Measurements from ENCODE around the gene BORCS5.

The BORCS5 gene

DNA sequence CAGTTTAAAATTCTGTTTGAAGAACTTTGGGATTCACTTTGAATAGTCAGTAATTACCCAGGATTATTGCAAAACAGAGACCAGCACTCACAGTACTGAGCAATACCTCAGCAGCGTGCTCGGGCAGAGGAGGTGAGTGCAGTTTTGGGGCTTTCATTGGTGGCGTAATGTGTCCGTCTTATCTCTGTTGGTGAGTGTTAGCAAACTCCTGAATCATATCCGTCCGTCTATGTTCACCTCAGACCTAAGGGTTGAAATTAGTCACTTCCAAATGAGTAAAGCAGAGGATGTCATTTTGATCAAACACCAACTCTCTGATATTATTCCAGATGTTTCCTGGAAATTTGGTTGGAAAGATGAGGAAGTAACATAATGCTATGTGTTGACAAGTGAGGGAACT, 82.8 kb downstream of the BORCS5 start:
- peaks cover 3% of the 10 kb centered on the region; the same call in 1 of the 2 replicates for H3K9me3 ChIP-seq (ENCODE audit: insufficient read depth, low read depth, low read length)
- H3K4me1 ChIP-seq (ENCODE audit: insufficient read depth, low read length): 0 out of 2 replicates have a peak, but pooled peaks cover 5% of the 10 kb centered on the region
- H3K27me3 ChIP-seq (ENCODE audit: insufficient read depth, low read length): no peaks in the 10 kb centered on the region
- no peak overlapping the region for H3K27ac ChIP-seq (ENCODE audit: low read depth, low read length)
- WGBS: 79% methylated on average over 6 of the region's 6 CpGs
- no peak overlapping the region for H3K4me3 ChIP-seq (ENCODE audit: low read length)
- H3K36me3 ChIP-seq (ENCODE audit: insufficient read depth, low read length): peaks cover 5% of the 10 kb centered on the region; the same call in 1 of the 2 replicates
- no peak overlapping the region for H3K9ac ChIP-seq (ENCODE audit: low read depth, low read length)

DNA sequence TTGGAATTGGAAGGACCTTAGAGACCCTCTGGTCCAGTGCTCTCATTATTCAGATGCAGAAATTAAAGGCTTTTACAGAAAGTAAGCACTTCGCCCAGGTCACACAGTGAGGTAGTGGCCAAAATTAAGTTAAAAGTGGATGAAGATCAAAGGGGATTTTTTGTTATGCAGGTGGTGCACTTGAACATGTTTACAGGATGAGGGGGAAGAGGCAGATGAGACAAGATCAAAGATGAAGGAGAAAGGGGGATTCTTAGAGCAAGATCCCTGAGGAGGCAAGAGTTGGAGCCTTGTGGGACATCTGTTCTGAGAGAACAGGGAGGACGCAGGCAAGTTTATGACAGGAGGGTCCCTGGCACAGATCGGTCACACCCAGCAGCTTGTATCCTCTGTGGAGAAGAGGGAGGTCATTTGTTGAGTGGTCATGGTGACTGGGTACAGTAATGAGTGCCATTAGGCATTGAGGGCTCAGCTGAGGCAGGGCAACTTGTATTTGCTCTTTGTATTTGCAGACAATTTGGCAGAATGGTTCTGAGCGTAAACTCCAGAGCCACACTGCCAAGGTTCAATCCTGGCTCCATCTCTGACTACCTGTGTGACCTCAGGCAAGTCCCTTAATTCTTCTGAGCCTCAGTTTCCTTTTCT, 84.0 kb downstream of the BORCS5 start:
- Histone ChIP-seq H3K4me1 (ENCODE audit: insufficient read depth, low read length) (0 out of 2 replicates have a peak, but pooled peaks cover 5% of the 10 kb centered on the region), H3K4me3 (ENCODE audit: low read length) (no peak overlapping the region), H3K9ac (ENCODE audit: low read depth, low read length) (no peak overlapping the region), H3K27ac (ENCODE audit: low read depth, low read length) (no peak overlapping the region), H3K9me3 (ENCODE audit: insufficient read depth, low read depth, low read length) (peaks cover 3% of the 10 kb centered on the region; the same call in 1 of the 2 replicates), H3K27me3 (ENCODE audit: insufficient read depth, low read length) (no peaks in the 10 kb centered on the region), H3K36me3 (ENCODE audit: insufficient read depth, low read length) (peaks cover 5% of the 10 kb centered on the region; the same call in 1 of the 2 replicates)
- 93% methylated on average over 4 of the region's 4 CpGs for WGBS

DNA sequence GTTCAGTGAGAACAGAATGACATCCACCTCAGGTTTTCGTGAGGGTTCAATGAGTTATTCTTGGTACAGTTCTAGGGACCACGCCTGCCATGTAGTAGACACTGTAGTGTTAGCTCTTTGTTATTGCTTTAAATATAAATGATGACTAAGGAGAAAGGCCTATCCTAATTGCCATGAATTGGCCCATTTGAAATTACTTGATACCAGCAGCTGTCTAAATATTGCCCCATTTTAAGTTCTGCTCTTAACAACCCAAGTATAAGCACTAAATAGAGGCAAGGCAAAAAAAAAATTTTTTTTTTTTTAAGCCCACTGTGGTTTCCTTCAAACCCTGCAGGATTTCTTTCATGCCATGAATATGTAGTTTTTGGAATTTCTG, 84.5 kb downstream of the BORCS5 start:
- Histone ChIP-seq H3K9me3 (ENCODE audit: insufficient read depth, low read depth, low read length) (peaks cover 3% of the 10 kb centered on the region; the same call in 1 of the 2 replicates), H3K4me3 (ENCODE audit: low read length) (no peak overlapping the region), H3K9ac (ENCODE audit: low read depth, low read length) (no peak overlapping the region), H3K27ac (ENCODE audit: low read depth, low read length) (no peak overlapping the region), H3K27me3 (ENCODE audit: insufficient read depth, low read length) (no peaks in the 10 kb centered on the region), H3K4me1 (ENCODE audit: insufficient read depth, low read length) (0 out of 2 replicates have a peak, but pooled peaks cover 5% of the 10 kb centered on the region), H3K36me3 (ENCODE audit: insufficient read depth, low read length) (peaks cover 5% of the 10 kb centered on the region; the same call in 1 of the 2 replicates)
- WGBS: 98% methylated on average over 2 of the region's 2 CpGs

DNA sequence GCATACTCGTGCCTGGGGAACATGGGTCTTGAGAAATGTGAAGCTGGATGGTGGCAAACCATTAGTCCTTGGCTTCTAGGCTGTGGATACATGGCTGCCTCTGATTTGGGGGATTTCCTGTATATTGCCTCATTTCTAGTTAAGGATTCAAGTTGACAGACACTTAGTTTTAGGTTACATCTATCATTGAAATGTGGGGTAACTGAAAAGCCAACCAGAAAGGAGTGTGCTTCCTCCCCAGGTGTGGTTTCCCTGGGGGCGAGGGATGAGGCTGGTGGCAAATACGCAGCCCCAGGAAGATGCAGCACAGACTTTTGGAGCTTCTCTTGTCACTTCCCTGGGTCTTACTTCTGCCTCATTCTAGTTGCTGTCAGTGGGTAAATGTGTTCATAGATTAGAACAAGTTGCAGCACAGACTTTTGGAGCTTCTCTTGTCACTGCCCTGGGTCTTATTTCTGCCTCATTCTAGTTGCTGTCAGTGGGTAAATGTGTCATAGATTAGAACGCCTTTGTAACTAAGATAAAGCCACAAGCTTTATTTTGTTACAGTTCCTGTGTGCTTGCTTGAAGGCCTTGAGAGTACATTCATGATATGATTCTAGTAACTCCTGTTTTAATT, 85.1 kb downstream of the BORCS5 start:
- H3K4me3 ChIP-seq (ENCODE audit: low read length): no peak overlapping the region
- no peak overlapping the region for H3K9ac ChIP-seq (ENCODE audit: low read depth, low read length)
- no peaks in the 10 kb centered on the region for H3K9me3 ChIP-seq (ENCODE audit: insufficient read depth, low read depth, low read length)
- 0 out of 2 replicates have a peak, but pooled peaks cover 5% of the 10 kb centered on the region for H3K4me1 ChIP-seq (ENCODE audit: insufficient read depth, low read length)
- H3K27ac ChIP-seq (ENCODE audit: low read depth, low read length): no peak overlapping the region
- WGBS: 84% methylated on average over 4 of the region's 4 CpGs
- H3K27me3 ChIP-seq (ENCODE audit: insufficient read depth, low read length): no peaks in the 10 kb centered on the region
- H3K36me3 ChIP-seq (ENCODE audit: insufficient read depth, low read length): no peaks in the 10 kb centered on the region

DNA sequence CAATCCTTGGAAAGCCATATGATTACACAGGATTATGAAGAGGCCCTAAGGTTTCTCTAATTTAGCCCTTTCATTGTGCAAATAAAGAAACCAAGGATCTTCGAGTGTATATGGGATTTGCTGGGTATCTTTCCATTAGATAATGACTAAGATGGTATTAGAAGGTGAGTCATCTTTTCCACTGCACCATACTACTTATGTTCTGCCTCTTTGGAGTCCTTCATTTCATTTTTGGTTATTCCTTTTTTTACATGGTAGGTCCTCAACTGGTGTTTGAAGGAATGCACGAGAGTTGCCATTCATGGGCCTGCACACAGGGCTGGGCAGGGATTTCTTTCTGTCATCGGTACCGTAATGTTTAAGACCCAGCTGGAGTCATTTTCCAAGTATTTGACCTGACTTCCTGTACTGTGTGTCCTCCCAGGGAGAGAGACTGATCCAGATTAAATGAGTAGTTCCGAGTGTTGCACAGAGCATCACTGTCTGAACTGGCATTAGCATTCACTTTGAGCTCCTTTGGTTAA, 85.7 kb downstream of the BORCS5 start:
- H3K27me3 ChIP-seq (ENCODE audit: insufficient read depth, low read length): no peaks in the 10 kb centered on the region
- no peak overlapping the region for H3K4me3 ChIP-seq (ENCODE audit: low read length)
- no peaks in the 10 kb centered on the region for H3K36me3 ChIP-seq (ENCODE audit: insufficient read depth, low read length)
- 0 out of 2 replicates have a peak, but pooled peaks cover 5% of the 10 kb centered on the region for H3K4me1 ChIP-seq (ENCODE audit: insufficient read depth, low read length)
- H3K27ac ChIP-seq (ENCODE audit: low read depth, low read length): no peak overlapping the region
- H3K9me3 ChIP-seq (ENCODE audit: insufficient read depth, low read depth, low read length): no peaks in the 10 kb centered on the region
- 92% methylated on average over 5 of the region's 5 CpGs for WGBS
- no peak overlapping the region for H3K9ac ChIP-seq (ENCODE audit: low read depth, low read length)

DNA sequence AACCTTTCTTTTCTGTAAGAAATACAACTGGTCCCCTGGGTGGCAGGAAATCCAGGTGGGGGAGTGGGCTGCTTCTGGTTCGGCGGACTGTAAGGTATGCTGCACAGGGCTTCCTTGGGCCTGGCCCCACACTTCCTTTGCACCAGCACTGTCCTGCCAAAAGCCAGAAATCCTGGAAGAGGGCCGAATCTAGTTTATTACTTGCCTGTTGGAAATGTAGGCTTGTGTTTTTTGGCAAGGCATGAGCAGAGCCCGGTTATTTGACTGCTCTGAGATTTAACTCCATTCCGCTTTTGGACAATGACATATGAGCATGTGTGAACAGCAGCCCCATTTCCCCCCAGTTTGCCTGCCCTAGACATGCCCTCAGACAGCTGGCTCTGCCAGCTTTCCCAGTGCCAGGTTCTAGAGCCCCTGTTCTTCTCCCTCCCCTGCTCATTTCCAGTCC, 86.6 kb downstream of the BORCS5 start:
- H3K9ac ChIP-seq (ENCODE audit: low read depth, low read length): no peak overlapping the region
- no peaks in the 10 kb centered on the region for H3K36me3 ChIP-seq (ENCODE audit: insufficient read depth, low read length)
- 0 out of 2 replicates have a peak, but pooled peaks cover 5% of the 10 kb centered on the region for H3K4me1 ChIP-seq (ENCODE audit: insufficient read depth, low read length)
- H3K27ac ChIP-seq (ENCODE audit: low read depth, low read length): no peak overlapping the region
- H3K9me3 ChIP-seq (ENCODE audit: insufficient read depth, low read depth, low read length): no peaks in the 10 kb centered on the region
- H3K4me3 ChIP-seq (ENCODE audit: low read length): no peak overlapping the region
- no peaks in the 10 kb centered on the region for H3K27me3 ChIP-seq (ENCODE audit: insufficient read depth, low read length)
- WGBS: 94% methylated on average over 5 of the region's 5 CpGs

DNA sequence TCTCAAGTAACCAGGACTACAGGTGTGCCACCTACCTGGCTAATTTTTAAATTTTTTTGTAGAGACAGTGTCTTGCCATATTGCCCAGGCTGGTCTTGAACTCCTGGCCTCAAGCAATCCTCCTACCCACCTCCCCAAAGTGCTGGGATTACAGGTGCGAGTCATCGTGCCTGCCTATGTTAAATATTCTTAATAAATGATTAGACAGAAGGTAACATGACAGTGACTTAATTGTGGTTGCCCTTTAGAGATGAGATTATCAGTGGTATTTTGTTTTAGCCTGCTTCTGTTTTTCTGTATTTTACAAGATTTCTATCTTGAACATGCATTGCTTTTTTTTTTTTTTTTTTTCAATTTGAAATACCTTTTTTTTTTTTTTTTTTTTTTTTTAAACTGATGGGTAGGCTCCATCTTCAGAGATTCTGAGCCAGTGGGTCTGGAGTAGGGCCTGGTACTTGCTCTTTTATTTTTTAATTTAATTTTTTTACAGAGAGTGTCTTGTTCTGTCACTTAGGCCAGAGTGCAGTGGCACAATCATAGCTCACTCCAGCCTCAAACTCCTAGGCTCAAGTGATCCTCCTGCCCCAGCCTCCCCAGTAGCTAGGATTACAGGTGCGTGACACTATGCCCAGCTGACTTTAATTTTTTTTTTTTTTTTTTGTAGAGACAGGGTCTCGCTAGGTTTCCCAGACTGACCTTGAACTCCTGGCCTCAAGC, 88.4 kb downstream of the BORCS5 start:
- no peak overlapping the region for H3K4me3 ChIP-seq (ENCODE audit: low read length)
- H3K9me3 ChIP-seq (ENCODE audit: insufficient read depth, low read depth, low read length): no peaks in the 10 kb centered on the region
- H3K36me3 ChIP-seq (ENCODE audit: insufficient read depth, low read length): no peaks in the 10 kb centered on the region
- no peak overlapping the region for H3K9ac ChIP-seq (ENCODE audit: low read depth, low read length)
- 97% methylated on average over 3 of the region's 4 CpGs for WGBS
- no peak overlapping the region for H3K27ac ChIP-seq (ENCODE audit: low read depth, low read length)
- no peaks in the 10 kb centered on the region for H3K27me3 ChIP-seq (ENCODE audit: insufficient read depth, low read length)
- H3K4me1 ChIP-seq (ENCODE audit: insufficient read depth, low read length): peaks cover 15% of the 10 kb centered on the region; the same call in 1 of the 2 replicates

DNA sequence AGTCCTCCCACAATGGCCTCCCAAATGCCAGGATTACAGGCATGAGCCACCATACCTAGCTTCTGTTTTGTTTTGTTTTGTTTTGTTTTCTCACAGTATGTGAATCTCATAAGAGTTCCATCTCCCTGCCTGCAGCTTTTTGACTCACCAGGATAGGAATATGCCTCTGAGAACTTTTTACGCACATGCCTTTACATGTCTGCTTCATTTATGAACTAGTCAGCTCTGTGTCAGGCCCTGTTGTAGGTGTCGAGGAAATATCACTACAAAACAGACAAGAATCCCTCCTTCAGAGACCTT, 89.0 kb downstream of the BORCS5 start:
- H3K36me3 ChIP-seq (ENCODE audit: insufficient read depth, low read length): no peaks in the 10 kb centered on the region
- H3K9ac ChIP-seq (ENCODE audit: low read depth, low read length): no peak overlapping the region
- no peak overlapping the region for H3K4me3 ChIP-seq (ENCODE audit: low read length)
- peaks cover 15% of the 10 kb centered on the region; the same call in 1 of the 2 replicates for H3K4me1 ChIP-seq (ENCODE audit: insufficient read depth, low read length)
- 98% methylated on average over 2 of the region's 2 CpGs for WGBS
- H3K9me3 ChIP-seq (ENCODE audit: insufficient read depth, low read depth, low read length): no peaks in the 10 kb centered on the region
- no peak overlapping the region for H3K27ac ChIP-seq (ENCODE audit: low read depth, low read length)
- no peaks in the 10 kb centered on the region for H3K27me3 ChIP-seq (ENCODE audit: insufficient read depth, low read length)

DNA sequence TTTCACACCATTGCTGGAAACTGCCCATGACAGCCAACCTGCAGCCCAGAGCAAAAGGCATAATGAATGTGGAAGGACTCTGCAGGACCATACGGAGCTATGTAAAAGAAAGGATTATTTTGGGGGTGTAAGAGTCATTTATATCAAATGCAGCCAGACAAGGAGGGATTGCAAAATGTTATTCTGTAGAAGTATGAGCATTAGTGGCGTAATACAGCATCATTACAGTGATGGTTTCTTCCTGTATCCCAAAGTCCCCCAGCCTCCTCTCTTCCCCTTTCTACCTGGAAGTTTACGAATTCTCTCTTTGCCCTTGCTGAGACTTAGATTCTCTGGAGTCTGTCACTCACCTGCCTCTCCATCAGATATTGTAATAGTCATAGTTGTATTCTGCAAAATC, 89.9 kb downstream of the BORCS5 start:
- Histone ChIP-seq H3K27ac (ENCODE audit: low read depth, low read length) (no peak overlapping the region), H3K9ac (ENCODE audit: low read depth, low read length) (no peak overlapping the region), H3K9me3 (ENCODE audit: insufficient read depth, low read depth, low read length) (no peaks in the 10 kb centered on the region), H3K36me3 (ENCODE audit: insufficient read depth, low read length) (no peaks in the 10 kb centered on the region), H3K4me1 (ENCODE audit: insufficient read depth, low read length) (peaks cover 13% of the 10 kb centered on the region; the same call in 1 of the 2 replicates), H3K4me3 (ENCODE audit: low read length) (no peak overlapping the region), H3K27me3 (ENCODE audit: insufficient read depth, low read length) (no peaks in the 10 kb centered on the region)
- 82% methylated on average over 3 of the region's 3 CpGs for WGBS

DNA sequence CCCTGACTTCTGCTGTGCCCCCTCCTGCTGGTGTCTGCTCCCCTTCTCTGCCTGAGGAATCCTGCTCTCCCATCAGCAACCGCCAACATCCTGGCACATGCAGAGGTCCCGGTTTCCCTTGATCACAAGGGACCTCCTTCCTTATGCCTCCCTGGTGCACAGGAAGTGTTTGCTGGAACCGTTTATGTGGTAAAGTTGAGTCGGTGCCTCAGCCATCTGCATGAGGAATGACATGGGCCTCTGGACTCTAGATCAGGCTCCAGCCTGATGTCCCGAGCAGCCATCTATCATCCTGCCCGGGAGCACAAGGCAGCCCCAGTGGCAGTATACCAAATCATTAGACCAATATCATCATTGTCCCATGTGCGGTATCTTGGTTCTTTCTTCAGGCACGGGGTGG, 90.4 kb downstream of the BORCS5 start:
- Histone ChIP-seq H3K36me3 (ENCODE audit: insufficient read depth, low read length) (no peaks in the 10 kb centered on the region), H3K27me3 (ENCODE audit: insufficient read depth, low read length) (no peaks in the 10 kb centered on the region), H3K4me3 (ENCODE audit: low read length) (no peak overlapping the region), H3K27ac (ENCODE audit: low read depth, low read length) (no peak overlapping the region), H3K4me1 (ENCODE audit: insufficient read depth, low read length) (peaks cover 10% of the 10 kb centered on the region; the same call in 1 of the 2 replicates), H3K9me3 (ENCODE audit: insufficient read depth, low read depth, low read length) (no peaks in the 10 kb centered on the region), H3K9ac (ENCODE audit: low read depth, low read length) (no peak overlapping the region)
- whole genome bisulfite sequencing: 95% methylated on average over 8 of the region's 8 CpGs

DNA sequence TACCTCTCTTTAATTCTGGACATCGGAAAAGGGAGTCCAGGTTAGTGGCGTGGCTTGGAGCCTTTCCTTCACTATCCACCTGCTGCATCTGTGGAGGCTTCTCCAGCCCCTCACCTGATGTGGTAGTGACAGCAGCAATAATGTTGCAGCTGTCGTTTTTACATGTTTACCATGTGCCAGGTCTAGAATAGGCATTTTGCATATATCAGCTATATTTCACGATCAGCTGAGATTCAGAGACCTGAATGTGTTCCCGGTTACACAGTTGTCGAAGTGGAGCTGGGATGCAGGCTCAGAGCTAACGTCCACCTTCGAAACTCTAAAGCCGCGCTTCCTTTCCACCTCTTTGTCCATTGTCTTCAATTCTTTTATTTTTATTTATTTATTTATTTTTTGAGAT, 91.0 kb downstream of the BORCS5 start:
- WGBS: 96% methylated on average over 8 of the region's 10 CpGs
- H3K4me3 ChIP-seq (ENCODE audit: low read length): no peak overlapping the region
- no peaks in the 10 kb centered on the region for H3K27me3 ChIP-seq (ENCODE audit: insufficient read depth, low read length)
- no peak overlapping the region for H3K27ac ChIP-seq (ENCODE audit: low read depth, low read length)
- H3K4me1 ChIP-seq (ENCODE audit: insufficient read depth, low read length): peaks cover 10% of the 10 kb centered on the region; the same call in 1 of the 2 replicates
- no peak overlapping the region for H3K9ac ChIP-seq (ENCODE audit: low read depth, low read length)
- H3K36me3 ChIP-seq (ENCODE audit: insufficient read depth, low read length): no peaks in the 10 kb centered on the region
- no peaks in the 10 kb centered on the region for H3K9me3 ChIP-seq (ENCODE audit: insufficient read depth, low read depth, low read length)

All from HUES64 (cell line).